ENCODE data around the gene CEACAM19.
"Not testable (repeated sequence)": the region's sequence is repeated elsewhere in the genome, so short reads cannot be mapped to it uniquely, and the experiment has no call there.

CEACAM19 gene

GRCh38 chr19:44628793-44629192 is 42.5 kb upstream of the CEACAM19 start:
- H3K4me3 ChIP-seq (ENCODE audit: low read depth, low read length): no peak overlapping the region
- no peak for TF ChIP-seq CTCF (IDR thresholded peaks at IDR 0.05; ENCODE audit: low read depth, low read length)

GRCh38 chr19:44631611-44632010 is 39.7 kb upstream of the CEACAM19 start:
- H3K4me3 ChIP-seq (ENCODE audit: low read depth, low read length): not testable (repeated sequence)

- H3K4me3 ChIP-seq (ENCODE audit: low read depth, low read length): not testable (repeated sequence)
Observed at GRCh38 chr19:44634058-44634457, 37.2 kb upstream of the CEACAM19 start.

- no peak for TF ChIP-seq CTCF (IDR thresholded peaks at IDR 0.05; ENCODE audit: low read depth, low read length)
- H3K4me3 ChIP-seq (ENCODE audit: low read depth, low read length): no peak overlapping the region
Observed at GRCh38 chr19:44634785-44635184, 36.5 kb upstream of the CEACAM19 start.

GRCh38 chr19:44635581-44636438 is 35.5 kb upstream of the CEACAM19 start:
- no peak overlapping the region for H3K4me3 ChIP-seq (ENCODE audit: low read depth, low read length)
- TF ChIP-seq CTCF (IDR thresholded peaks at IDR 0.05; ENCODE audit: low read depth, low read length): no peak

- no peak for TF ChIP-seq CTCF (IDR thresholded peaks at IDR 0.05; ENCODE audit: low read depth, low read length)
- H3K4me3 ChIP-seq (ENCODE audit: low read depth, low read length): no peak overlapping the region
Observed at GRCh38 chr19:44636439-44637389, 34.6 kb upstream of the CEACAM19 start.

GRCh38 chr19:44637390-44637764 is 33.9 kb upstream of the CEACAM19 start:
- no peak for TF ChIP-seq CTCF (IDR thresholded peaks at IDR 0.05; ENCODE audit: low read depth, low read length)
- H3K4me3 ChIP-seq (ENCODE audit: low read depth, low read length): no peak overlapping the region

GRCh38 chr19:44640518-44640917 is 30.8 kb upstream of the CEACAM19 start:
- no peak for TF ChIP-seq CTCF (IDR thresholded peaks at IDR 0.05; ENCODE audit: low read depth, low read length)
- H3K4me3 ChIP-seq (ENCODE audit: low read depth, low read length): no peak overlapping the region

Measured in WI38 (cell line).